SK-N-MC (cell line): ENCODE data around the gene MRPL10.

ENCODE experiments used
- FOXP2 ChIP-seq: optimal IDR thresholded peaks from 2 replicates; pipeline ENCODE3; 2011; ENCODE audit warnings: mild to moderate bottlenecking, moderate library complexity; ENCODE audit not compliant: insufficient read depth; ENCODE audit errors: extremely low read length, control extremely low read depth
- POLR2AphosphoS5 ChIP-seq: IDR thresholded peaks from 2 replicates; pipeline ENCODE4 v1.6.1; 2012; ENCODE audit warnings: mild to moderate bottlenecking, low read depth, low read length, borderline replicate concordance

DNA sequence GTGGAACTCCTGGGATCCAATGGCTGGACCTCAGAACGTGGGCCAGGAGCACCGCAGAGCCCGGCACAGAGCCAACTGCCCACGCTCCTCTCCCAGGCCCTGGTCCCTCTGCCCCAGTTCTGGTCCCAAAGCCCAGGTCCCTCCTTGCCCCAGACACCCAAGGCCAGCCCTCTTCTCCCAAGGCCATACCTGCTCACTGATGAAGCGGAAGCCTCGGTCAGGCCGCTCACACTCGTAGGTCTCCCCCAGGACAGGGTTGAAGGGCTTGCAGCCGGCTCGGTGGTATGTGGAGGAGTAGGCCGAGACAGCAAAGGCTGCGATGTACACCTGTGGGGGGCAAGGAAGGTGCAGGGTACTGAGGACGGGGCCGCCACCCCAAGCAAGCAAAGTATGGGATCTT lies 18.3 kb downstream of the MRPL10 start:
- TF ChIP-seq POLR2AphosphoS5, result no peak
- no peak for TF ChIP-seq FOXP2
